ENCODE data around the gene HAUS6.

DNA sequence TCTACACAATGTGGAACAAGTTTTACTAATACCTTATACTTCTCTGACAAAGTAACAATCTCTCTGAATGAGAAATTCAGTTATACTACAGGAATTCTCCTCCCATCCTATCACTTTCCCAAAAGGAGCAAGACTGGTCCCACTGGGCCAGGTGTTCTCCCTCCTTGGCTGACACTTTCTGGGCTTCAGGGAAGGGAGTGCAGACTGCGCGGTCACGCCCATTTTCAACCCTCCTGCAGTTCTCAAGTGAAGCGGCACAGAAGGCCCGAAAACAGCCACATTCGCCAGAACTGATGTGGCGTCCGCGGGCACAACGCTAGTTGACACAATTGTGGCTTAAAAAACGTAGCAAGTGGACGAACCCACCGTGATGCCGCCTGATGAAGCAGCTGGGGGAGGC, 70.3 kb downstream of the HAUS6 start:
- TF ChIP-seq, protein P1, sequence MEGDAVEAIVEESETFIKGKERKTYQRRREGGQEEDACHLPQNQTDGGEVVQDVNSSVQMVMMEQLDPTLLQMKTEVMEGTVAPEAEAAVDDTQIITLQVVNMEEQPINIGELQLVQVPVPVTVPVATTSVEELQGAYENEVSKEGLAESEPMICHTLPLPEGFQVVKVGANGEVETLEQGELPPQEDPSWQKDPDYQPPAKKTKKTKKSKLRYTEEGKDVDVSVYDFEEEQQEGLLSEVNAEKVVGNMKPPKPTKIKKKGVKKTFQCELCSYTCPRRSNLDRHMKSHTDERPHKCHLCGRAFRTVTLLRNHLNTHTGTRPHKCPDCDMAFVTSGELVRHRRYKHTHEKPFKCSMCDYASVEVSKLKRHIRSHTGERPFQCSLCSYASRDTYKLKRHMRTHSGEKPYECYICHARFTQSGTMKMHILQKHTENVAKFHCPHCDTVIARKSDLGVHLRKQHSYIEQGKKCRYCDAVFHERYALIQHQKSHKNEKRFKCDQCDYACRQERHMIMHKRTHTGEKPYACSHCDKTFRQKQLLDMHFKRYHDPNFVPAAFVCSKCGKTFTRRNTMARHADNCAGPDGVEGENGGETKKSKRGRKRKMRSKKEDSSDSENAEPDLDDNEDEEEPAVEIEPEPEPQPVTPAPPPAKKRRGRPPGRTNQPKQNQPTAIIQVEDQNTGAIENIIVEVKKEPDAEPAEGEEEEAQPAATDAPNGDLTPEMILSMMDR (IDR thresholded peaks at IDR 0.05; ENCODE audit: low read depth, low read length) = no peak
- TF ChIP-seq POLR2A (IDR thresholded peaks at IDR 0.05; ENCODE audit: extremely low read depth, insufficient read length) (no peak), MYC (IDR thresholded peaks at IDR 0.05; ENCODE audit: low read depth, low read length) (no peak)
- TF ChIP-seq, protein P2, sequence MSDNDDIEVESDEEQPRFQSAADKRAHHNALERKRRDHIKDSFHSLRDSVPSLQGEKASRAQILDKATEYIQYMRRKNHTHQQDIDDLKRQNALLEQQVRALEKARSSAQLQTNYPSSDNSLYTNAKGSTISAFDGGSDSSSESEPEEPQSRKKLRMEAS (IDR thresholded peaks at IDR 0.05; ENCODE audit: low read depth, low read length) = no peak
